OCI-LY1 (cell line): ENCODE results near the gene GALNT7.
A peak's percentile ranks its signal among the peaks of the same experiment; 100 is the strongest.

ENCODE experiments used
- H2AFZ ChIP-seq: fragments of 200-600 bp; sonication (generic), shearing (Covaris generic); 2 replicates; pipeline ENCODE4 v1.6.0; 2014; ENCODE audit warnings: antibody characterized with exemption, mild to moderate bottlenecking, low read length
- H3F3A ChIP-seq: fragments of 200-600 bp; sonication (generic), shearing (Covaris generic); 2 replicates; pipeline ENCODE4 v1.6.0; 2014; ENCODE audit warnings: mild to moderate bottlenecking, antibody characterized with exemption, low read length, moderate library complexity; ENCODE audit not compliant: insufficient read depth
- H3K27ac ChIP-seq: fragments of 200-600 bp; sonication (generic); 2 replicates; pipeline ENCODE4 v1.5.1; 2014; ENCODE audit warnings: low read length, mixed run types, mild to moderate bottlenecking, low read depth; ENCODE audit not compliant: poor library complexity, severe bottlenecking
- H3K27me3 ChIP-seq: fragments of 200-600 bp; sonication (generic); 2 replicates; pipeline ENCODE4 v1.6.0; 2014; ENCODE audit warnings: antibody characterized with exemption, mild to moderate bottlenecking, low read length, moderate library complexity; ENCODE audit not compliant: insufficient read depth
- H3K36me3 ChIP-seq: fragments of 200-600 bp; sonication (generic); 2 replicates; pipeline ENCODE4 v1.6.1; 2014; ENCODE audit warnings: mild to moderate bottlenecking, antibody characterized with exemption, low read length, moderate library complexity, mixed read lengths; ENCODE audit not compliant: insufficient read depth
- H3K4me1 ChIP-seq: fragments of 200-600 bp; sonication (generic); 2 replicates; pipeline ENCODE4 v1.5.1; 2014; ENCODE audit warnings: mild to moderate bottlenecking, low read length, moderate library complexity; ENCODE audit not compliant: insufficient read depth, severe bottlenecking
- H3K4me2 ChIP-seq: fragments of 200-600 bp; sonication (generic), shearing (Covaris generic); 2 replicates; pipeline ENCODE4 v1.6.1; 2014; ENCODE audit warnings: low read length
- H3K4me3 ChIP-seq: fragments of 200-600 bp; sonication (generic); 2 replicates; pipeline ENCODE4 v1.5.1; 2014; ENCODE audit warnings: low read length, low read depth, mild to moderate bottlenecking, mixed read lengths; ENCODE audit not compliant: poor library complexity, severe bottlenecking
- H3K79me2 ChIP-seq: fragments of 200-600 bp; shearing (Covaris generic); 2 replicates; pipeline ENCODE4 v1.6.1; 2016; ENCODE audit warnings: mixed run types, low read length, mixed read lengths; ENCODE audit not compliant: insufficient read depth
- H3K9ac ChIP-seq: fragments of 200-600 bp; sonication (generic), shearing (Covaris generic); 2 replicates; pipeline ENCODE4 v1.6.1; 2014; ENCODE audit warnings: mild to moderate bottlenecking, low read length, mixed read lengths
- H3K9me2 ChIP-seq: fragments of 200-600 bp; sonication (generic), shearing (Covaris generic); 2 replicates; pipeline ENCODE4 v1.6.1; 2014; ENCODE audit warnings: low read depth, mild to moderate bottlenecking, low read length, mixed read lengths
- H3K9me3 ChIP-seq: fragments of 200-600 bp; shearing (Covaris generic); 2 replicates; pipeline ENCODE4 v1.6.1; 2014; ENCODE audit warnings: low read length, mixed read lengths
- H4K20me1 ChIP-seq: fragments of 200-600 bp; sonication (generic), shearing (Covaris generic); 2 replicates; pipeline ENCODE4 v1.6.0; 2016; ENCODE audit warnings: mild to moderate bottlenecking, low read length; ENCODE audit not compliant: insufficient read depth
- EZH2 ChIP-seq: fragments of 200-600 bp; sonication (generic), shearing (Covaris generic); IDR thresholded peaks from 2 replicates; pipeline ENCODE4 v1.8.0; 2017; ENCODE audit warnings: borderline replicate concordance, mixed run types, mild to moderate bottlenecking, antibody characterized with exemption, low read length, moderate library complexity, mixed read lengths
- TF ChIP-seq, protein P1 (sequence below): fragments of 200-600 bp; sonication (generic), shearing (Covaris generic); IDR thresholded peaks from 2 replicates; pipeline ENCODE4 v1.5.1; 2017; ENCODE audit warnings: mild to moderate bottlenecking, antibody characterized with exemption, low read length, moderate library complexity, mixed read lengths

GALNT7 gene

DNA sequence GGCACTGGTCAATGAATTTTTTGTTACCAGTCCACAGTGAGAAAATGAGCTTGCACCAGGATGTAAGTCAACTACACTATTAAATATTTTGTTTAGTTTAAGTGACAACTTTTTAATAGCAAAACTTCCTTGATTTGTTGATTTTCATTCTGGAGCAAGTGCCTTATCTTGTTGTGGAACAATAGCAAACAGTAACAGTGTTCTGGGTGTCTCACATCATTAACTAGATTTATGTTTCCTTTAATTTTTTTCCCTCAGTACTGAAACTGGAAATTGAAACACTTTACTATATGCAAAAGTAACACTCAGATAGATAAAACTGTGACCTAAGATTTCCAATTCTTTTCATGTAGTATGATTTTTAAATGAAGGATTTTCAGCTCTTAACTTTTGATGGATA lies 80.1 kb downstream of the GALNT7 start:
- H3K9me3 ChIP-seq = no peaks in the 10 kb centered on the region
- peaks cover 100% of the 10 kb centered on the region for H3K4me1 ChIP-seq
- no peak overlapping the region; the same call in 1 of the 2 replicates for H3K4me2 ChIP-seq
- peak overlapping the region; percentile 98 for H3K27ac ChIP-seq
- H3K4me3 ChIP-seq = no peak overlapping the region
- TF ChIP-seq, protein P1, sequence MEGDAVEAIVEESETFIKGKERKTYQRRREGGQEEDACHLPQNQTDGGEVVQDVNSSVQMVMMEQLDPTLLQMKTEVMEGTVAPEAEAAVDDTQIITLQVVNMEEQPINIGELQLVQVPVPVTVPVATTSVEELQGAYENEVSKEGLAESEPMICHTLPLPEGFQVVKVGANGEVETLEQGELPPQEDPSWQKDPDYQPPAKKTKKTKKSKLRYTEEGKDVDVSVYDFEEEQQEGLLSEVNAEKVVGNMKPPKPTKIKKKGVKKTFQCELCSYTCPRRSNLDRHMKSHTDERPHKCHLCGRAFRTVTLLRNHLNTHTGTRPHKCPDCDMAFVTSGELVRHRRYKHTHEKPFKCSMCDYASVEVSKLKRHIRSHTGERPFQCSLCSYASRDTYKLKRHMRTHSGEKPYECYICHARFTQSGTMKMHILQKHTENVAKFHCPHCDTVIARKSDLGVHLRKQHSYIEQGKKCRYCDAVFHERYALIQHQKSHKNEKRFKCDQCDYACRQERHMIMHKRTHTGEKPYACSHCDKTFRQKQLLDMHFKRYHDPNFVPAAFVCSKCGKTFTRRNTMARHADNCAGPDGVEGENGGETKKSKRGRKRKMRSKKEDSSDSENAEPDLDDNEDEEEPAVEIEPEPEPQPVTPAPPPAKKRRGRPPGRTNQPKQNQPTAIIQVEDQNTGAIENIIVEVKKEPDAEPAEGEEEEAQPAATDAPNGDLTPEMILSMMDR = no peak
- TF ChIP-seq EZH2 = no peak
- no peaks in the 10 kb centered on the region for H3K27me3 ChIP-seq
- H2AFZ ChIP-seq = no peak overlapping the region
- no peaks in the 10 kb centered on the region for H4K20me1 ChIP-seq
- H3K9ac ChIP-seq = no peak overlapping the region
- H3F3A ChIP-seq = no peaks in the 10 kb centered on the region
- peaks cover 12% of the 10 kb centered on the region for H3K79me2 ChIP-seq
- no peaks in the 10 kb centered on the region for H3K9me2 ChIP-seq
- peaks cover 21% of the 10 kb centered on the region for H3K36me3 ChIP-seq

DNA sequence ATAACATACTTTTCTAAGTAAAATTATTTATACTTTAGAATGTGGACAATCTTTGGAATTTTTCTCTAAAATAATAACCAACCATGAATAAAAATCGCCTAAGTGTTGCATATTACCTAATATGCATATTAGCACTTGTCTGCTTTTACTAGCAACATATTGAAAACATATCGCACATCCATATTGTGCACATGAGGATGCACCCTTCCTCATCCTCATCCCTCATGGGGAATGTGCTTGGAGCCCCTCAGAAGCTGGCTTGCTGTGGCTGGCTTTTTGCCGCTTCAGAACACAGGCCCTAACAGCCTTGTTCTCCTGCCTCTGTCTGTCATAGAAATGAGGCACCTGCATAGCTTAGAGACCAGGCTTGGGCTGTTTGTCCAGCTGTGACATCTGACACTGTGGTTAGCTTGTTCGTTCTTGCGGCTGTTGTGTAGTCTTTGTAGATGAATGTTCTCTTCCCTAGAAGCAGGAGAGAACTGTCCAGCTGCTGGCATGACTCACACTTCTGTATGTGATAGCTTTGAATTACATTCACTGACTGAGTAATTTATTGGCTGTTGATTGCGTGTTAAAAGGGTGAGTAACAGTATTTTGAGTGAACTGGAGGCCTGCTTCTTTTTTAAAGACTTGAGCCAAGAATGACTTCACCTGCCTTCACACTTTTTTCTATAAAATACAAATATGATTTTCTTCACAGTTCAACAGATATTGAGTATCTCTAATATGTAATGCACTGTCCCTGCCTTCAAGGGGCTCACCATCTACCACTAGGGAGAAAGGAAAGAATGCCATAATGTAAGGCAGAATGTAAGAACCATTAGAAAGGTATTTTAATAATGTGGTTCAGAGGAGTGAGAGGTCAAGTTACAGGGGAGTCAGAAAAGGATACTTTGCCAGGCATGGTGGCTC lies 83.7 kb downstream of the GALNT7 start:
- Histone ChIP-seq H3K36me3 (peaks cover 22% of the 10 kb centered on the region), H3K9ac (0 out of 2 replicates have a peak overlapping the region, but pooled peaks have one; percentile 27), H2AFZ (no peak overlapping the region), H3K27me3 (no peaks in the 10 kb centered on the region), H3K27ac (peak overlapping the region; percentile 98), H4K20me1 (no peaks in the 10 kb centered on the region), H3F3A (no peaks in the 10 kb centered on the region), H3K4me3 (no peak overlapping the region), H3K9me2 (no peaks in the 10 kb centered on the region), H3K9me3 (no peaks in the 10 kb centered on the region), H3K79me2 (peaks cover 18% of the 10 kb centered on the region), H3K4me1 (peaks cover 100% of the 10 kb centered on the region), H3K4me2 (peak overlapping the region; percentile 10; the same call in 1 of the 2 replicates)
- TF ChIP-seq, protein P1 = no peak
- no peak for TF ChIP-seq EZH2

DNA sequence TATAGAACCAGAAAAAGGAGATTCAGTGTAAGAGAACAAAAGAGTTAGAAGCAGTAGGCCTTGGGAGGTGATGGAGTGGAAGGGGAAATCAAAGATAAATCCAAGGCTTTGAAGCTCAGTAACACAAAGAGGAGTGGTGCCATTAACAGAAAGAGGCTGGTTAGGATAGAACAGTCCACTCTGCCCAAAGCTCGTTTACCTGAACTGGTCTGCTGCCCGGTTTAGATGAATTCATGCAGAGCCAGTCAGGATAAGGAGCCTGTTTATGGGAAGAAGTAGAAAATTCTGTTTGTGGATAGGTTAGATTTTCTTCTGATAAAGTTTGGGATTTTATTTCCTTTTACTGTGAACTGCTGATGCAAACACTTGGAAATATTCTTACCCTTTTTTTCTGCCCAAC lies 85.0 kb downstream of the GALNT7 start:
- H4K20me1 ChIP-seq = no peaks in the 10 kb centered on the region
- H3K79me2 ChIP-seq = peaks cover 18% of the 10 kb centered on the region
- H3F3A ChIP-seq = no peaks in the 10 kb centered on the region
- H3K9me3 ChIP-seq = no peaks in the 10 kb centered on the region
- no peaks in the 10 kb centered on the region for H3K27me3 ChIP-seq
- H3K4me3 ChIP-seq = no peak overlapping the region
- peaks cover 94% of the 10 kb centered on the region for H3K4me1 ChIP-seq
- peaks cover 15% of the 10 kb centered on the region for H3K36me3 ChIP-seq
- H3K4me2 ChIP-seq = no peak overlapping the region
- TF ChIP-seq, protein P1 = no peak
- TF ChIP-seq EZH2 = no peak
- no peak overlapping the region for H2AFZ ChIP-seq
- peak overlapping the region; percentile 98 for H3K27ac ChIP-seq
- no peaks in the 10 kb centered on the region for H3K9me2 ChIP-seq
- no peak overlapping the region for H3K9ac ChIP-seq
